GM18873 (cell line): Measurements from ENCODE around the gene GPR42.

Source experiments
- ATAC-seq: cut with Tn5 transposase; IDR thresholded peaks from one replicate; pipeline ENCODE4 v1.9.1; 2021; ENCODE audit warnings: mild to moderate bottlenecking, moderate library complexity, moderate number of reproducible peaks; ENCODE audit not compliant: unreplicated experiment, low FRiP score

The GPR42 gene

GRCh38 chr19:35370722-35371121 lies at the start of gene GPR42:
TSS of gene GPR42 (plus strand) at chr19:35371068. CDS start at chr19:35371360, 292 bp downstream.
- ATAC-seq = no peak

GRCh38 chr19:35321291-35321690 lies 49.6 kb upstream of the GPR42 start:
- ATAC-seq = no peak

GRCh38 chr19:35322014-35322413 lies 48.9 kb upstream of the GPR42 start:
- ATAC-seq = no peak

GRCh38 chr19:35327642-35328041 lies 43.2 kb upstream of the GPR42 start:
- no peak for ATAC-seq

- ATAC-seq = no peak
Measured at GRCh38 chr19:35328851-35329285, 42.0 kb upstream of the GPR42 start, which contains the start of gene CD22. TSS of gene CD22 (plus strand) at chr19:35329187. CDS start at chr19:35332041, 2,854 bp downstream.

GRCh38 chr19:35329323-35329722 lies 41.5 kb upstream of the GPR42 start:
- no peak for ATAC-seq

- ATAC-seq = peak; percentile 50
Measured at GRCh38 chr19:35330475-35330874, 40.4 kb upstream of the GPR42 start.

GRCh38 chr19:35331551-35332214 lies 39.2 kb upstream of the GPR42 start:
- no peak for ATAC-seq

GRCh38 chr19:35332817-35333216 lies 38.1 kb upstream of the GPR42 start:
- no peak for ATAC-seq

- ATAC-seq = no peak
Measured at GRCh38 chr19:35334144-35334753, 36.6 kb upstream of the GPR42 start.

GRCh38 chr19:35336166-35336955 lies 34.5 kb upstream of the GPR42 start:
- no peak for ATAC-seq

- no peak for ATAC-seq
Measured at GRCh38 chr19:35337097-35337983, 33.5 kb upstream of the GPR42 start.

- no peak for ATAC-seq
Measured at GRCh38 chr19:35337984-35338296, 32.9 kb upstream of the GPR42 start.

GRCh38 chr19:35340431-35340830 lies 30.4 kb upstream of the GPR42 start:
- ATAC-seq = no peak

GRCh38 chr19:35341006-35341405 lies 29.9 kb upstream of the GPR42 start:
- no peak for ATAC-seq

- no peak for ATAC-seq
Measured at GRCh38 chr19:35341565-35342225, 29.2 kb upstream of the GPR42 start.

- ATAC-seq = no peak
Measured at GRCh38 chr19:35342430-35342829, 28.4 kb upstream of the GPR42 start.

- no peak for ATAC-seq
Measured at GRCh38 chr19:35344511-35345031, 26.3 kb upstream of the GPR42 start.

GRCh38 chr19:35345671-35346111 lies 25.2 kb upstream of the GPR42 start:
- no peak for ATAC-seq
